GM21786 (cell line): Measurements from ENCODE around the gene HTT.

Experiments used
- ATAC-seq: cut with Tn5 transposase; IDR thresholded peaks from one replicate; pipeline ENCODE4 v1.9.1; 2021; ENCODE audit not compliant: unreplicated experiment

The HTT gene

GRCh38 chr4:3074078-3074845, at the start of gene HTT, which contains the start of gene HTT-AS:
TSS of gene HTT (plus strand) at chr4:3074681. CDS start at chr4:3074826, 145 bp downstream.
TSS of gene HTT-AS (minus strand) at chr4:3074538.
- peak; percentile 72 for ATAC-seq

- ATAC-seq = no peak
These were observed 48.6 kb upstream of the HTT start for GRCh38 chr4:3025881-3026280.

- no peak for ATAC-seq
These were observed 47.9 kb upstream of the HTT start for GRCh38 chr4:3026540-3026939.

- no peak for ATAC-seq
These were observed 45.0 kb upstream of the HTT start for GRCh38 chr4:3029464-3029863.

GRCh38 chr4:3030566-3031356, 43.7 kb upstream of the HTT start:
- ATAC-seq = no peak

GRCh38 chr4:3031357-3032082, 43.0 kb upstream of the HTT start:
- ATAC-seq = no peak

GRCh38 chr4:3034231-3034630, 40.2 kb upstream of the HTT start:
- no peak for ATAC-seq

GRCh38 chr4:3035249-3035648, 39.2 kb upstream of the HTT start:
- no peak for ATAC-seq

- no peak for ATAC-seq
These were observed 38.8 kb upstream of the HTT start for GRCh38 chr4:3035674-3036073.

GRCh38 chr4:3036131-3036952, 38.1 kb upstream of the HTT start:
- no peak for ATAC-seq

- ATAC-seq = no peak
These were observed 36.5 kb upstream of the HTT start for GRCh38 chr4:3037957-3038461.

- ATAC-seq = no peak
These were observed 34.6 kb upstream of the HTT start for GRCh38 chr4:3039706-3040366.

- peak; percentile 39 for ATAC-seq
These were observed 33.9 kb upstream of the HTT start for GRCh38 chr4:3040452-3041191.

GRCh38 chr4:3041192-3042142, 33.0 kb upstream of the HTT start:
- peak; percentile 29 for ATAC-seq

- no peak for ATAC-seq
These were observed 32.3 kb upstream of the HTT start for GRCh38 chr4:3042226-3042625.

GRCh38 chr4:3043282-3044020, 31.0 kb upstream of the HTT start:
- no peak for ATAC-seq
